ENCODE measurements around the gene TCF7.

TCF7 gene

GRCh38 chr5:134177369-134178095, 63.1 kb downstream of the TCF7 start:
- no peak for ATAC-seq
- DNase-seq, result no peak

GRCh38 chr5:134178096-134178419, 63.6 kb downstream of the TCF7 start:
- ATAC-seq, result no peak
- no peak for DNase-seq

- DNase-seq (no peak), ATAC-seq (no peak)
These were observed 69.0 kb downstream of the TCF7 start for GRCh38 chr5:134183481-134183880.

- ATAC-seq, result peak; percentile 94
- peak; percentile 84 for DNase-seq
These were observed 70.0 kb downstream of the TCF7 start for GRCh38 chr5:134184155-134185135.

- ATAC-seq (no peak), DNase-seq (no peak)
These were observed 73.6 kb downstream of the TCF7 start for GRCh38 chr5:134188092-134188491.

- DNase-seq (no peak), ATAC-seq (no peak)
These were observed 74.5 kb downstream of the TCF7 start for GRCh38 chr5:134189031-134189430.

- ATAC-seq (no peak), DNase-seq (no peak)
These were observed 81.2 kb downstream of the TCF7 start for GRCh38 chr5:134195666-134196065.
